Measurements from ENCODE around the gene TBX18.

- TF ChIP-seq CTCF (IDR thresholded peaks at IDR 0.05) (no peak), POLR2A (IDR thresholded peaks at IDR 0.05) (no peak)
Measured at GRCh38 chr6:84748376-84748775, 16.0 kb downstream of the TBX18 start.

Measured in adrenal gland (tissue), 5 donors.